Mucosa of stomach (tissue), 1 donor: Measurements from ENCODE around the gene FABP3.

Experiments
- H3K27me3 ChIP-seq: one replicate; pipeline ENCODE4 v1.7.0; 2013; ENCODE audit warnings: mild to moderate bottlenecking, low read length; ENCODE audit not compliant: control insufficient read depth, insufficient read depth
- H3K36me3 ChIP-seq: one replicate; pipeline ENCODE4 v1.7.0; 2013; ENCODE audit warnings: low read length; ENCODE audit not compliant: control insufficient read depth, insufficient read depth
- H3K4me1 ChIP-seq: one replicate; pipeline ENCODE4 v1.7.0; 2013; ENCODE audit warnings: mild to moderate bottlenecking, low read length; ENCODE audit not compliant: control insufficient read depth, insufficient read depth
- H3K4me3 ChIP-seq: one replicate; pipeline ENCODE4 v1.7.0; 2013; ENCODE audit warnings: low read length
- H3K9ac ChIP-seq: one replicate; pipeline ENCODE4 v1.7.0; 2013; ENCODE audit warnings: mild to moderate bottlenecking, low read length, moderate library complexity
- H3K9me3 ChIP-seq: one replicate; pipeline ENCODE4 v1.7.0; 2013; ENCODE audit warnings: mild to moderate bottlenecking, low read length, moderate library complexity; ENCODE audit not compliant: control insufficient read depth
- donor health status: Pancreatic carcinoma.

The FABP3 gene

DNA sequence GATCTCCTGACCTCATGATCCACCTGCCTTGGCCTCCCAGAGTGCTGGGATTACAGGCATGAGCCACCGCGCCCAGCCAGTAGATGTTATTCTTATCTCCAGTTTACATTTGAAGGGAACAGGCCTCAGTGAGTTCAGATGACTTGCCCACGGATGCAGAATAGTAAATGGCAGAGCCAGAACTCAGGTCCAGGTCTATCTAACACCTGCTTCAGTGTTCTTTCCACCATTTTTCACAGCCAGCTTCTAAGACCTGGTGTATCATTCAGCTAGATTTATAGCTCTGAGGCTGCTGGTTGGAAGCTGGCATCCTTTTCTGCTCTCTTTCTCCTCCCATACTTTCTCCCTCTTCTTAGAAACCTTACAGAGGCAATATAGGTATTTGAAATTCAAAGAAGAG is 10.8 kb downstream of the FABP3 start:
- H3K4me1 ChIP-seq = no peaks in the 10 kb centered on the region
- no peaks in the 10 kb centered on the region for H3K9me3 ChIP-seq
- H3K36me3 ChIP-seq = no peaks in the 10 kb centered on the region

DNA sequence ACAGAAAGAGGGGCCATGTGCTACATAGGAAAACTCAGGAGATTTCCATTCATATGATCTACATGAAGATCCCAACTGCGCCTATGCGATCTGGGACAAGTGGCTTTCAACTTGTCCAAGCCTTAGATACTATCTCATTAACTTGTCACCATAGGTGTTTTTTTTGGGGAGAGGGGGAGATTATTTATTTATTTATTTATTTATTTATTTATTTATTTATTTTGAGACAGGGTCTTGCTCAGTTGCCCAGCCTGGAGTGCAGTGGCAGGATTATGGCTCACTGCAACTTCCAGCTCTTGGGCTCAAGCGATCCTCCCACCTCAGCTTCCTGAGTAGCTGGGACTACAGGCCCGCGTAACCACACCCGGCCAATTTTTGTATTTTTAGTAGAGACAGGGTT is 11.3 kb downstream of the FABP3 start:
- no peaks in the 10 kb centered on the region for H3K36me3 ChIP-seq
- no peaks in the 10 kb centered on the region for H3K9me3 ChIP-seq
- H3K4me1 ChIP-seq = no peaks in the 10 kb centered on the region

More for the DNA sequence above, 10.8 kb downstream of the FABP3 start:
- H3K4me3 ChIP-seq = no peak overlapping the region
- H3K27me3 ChIP-seq = no peaks in the 10 kb centered on the region
- no peak overlapping the region for H3K9ac ChIP-seq

DNA sequence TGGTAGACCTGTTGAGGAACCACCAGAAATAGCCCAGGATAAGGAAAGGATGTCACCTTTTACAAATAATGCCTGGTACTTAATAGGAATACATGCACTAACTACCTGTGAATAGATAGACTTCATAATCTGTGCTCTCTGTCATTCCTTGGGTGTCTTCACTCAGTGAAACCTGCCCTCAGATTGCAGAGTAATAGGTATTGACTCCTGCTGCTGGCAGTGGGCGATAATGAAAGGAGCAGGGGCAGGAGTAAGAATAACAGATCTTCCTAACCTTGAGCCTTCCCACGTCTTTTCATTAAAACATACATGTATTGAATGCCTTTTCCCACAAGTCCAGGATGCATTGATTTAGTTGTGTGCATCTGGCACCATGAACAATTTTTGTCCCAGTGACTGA is 16.4 kb downstream of the FABP3 start:
- H3K9ac ChIP-seq = no peak overlapping the region
- H3K9me3 ChIP-seq = no peaks in the 10 kb centered on the region
- peaks cover 3% of the 10 kb centered on the region for H3K36me3 ChIP-seq
- H3K4me1 ChIP-seq = no peaks in the 10 kb centered on the region
- no peaks in the 10 kb centered on the region for H3K27me3 ChIP-seq
- H3K4me3 ChIP-seq = no peak overlapping the region

More for the DNA sequence above, 11.3 kb downstream of the FABP3 start:
- no peaks in the 10 kb centered on the region for H3K27me3 ChIP-seq
- H3K9ac ChIP-seq = no peak overlapping the region
- H3K4me3 ChIP-seq = no peak overlapping the region

DNA sequence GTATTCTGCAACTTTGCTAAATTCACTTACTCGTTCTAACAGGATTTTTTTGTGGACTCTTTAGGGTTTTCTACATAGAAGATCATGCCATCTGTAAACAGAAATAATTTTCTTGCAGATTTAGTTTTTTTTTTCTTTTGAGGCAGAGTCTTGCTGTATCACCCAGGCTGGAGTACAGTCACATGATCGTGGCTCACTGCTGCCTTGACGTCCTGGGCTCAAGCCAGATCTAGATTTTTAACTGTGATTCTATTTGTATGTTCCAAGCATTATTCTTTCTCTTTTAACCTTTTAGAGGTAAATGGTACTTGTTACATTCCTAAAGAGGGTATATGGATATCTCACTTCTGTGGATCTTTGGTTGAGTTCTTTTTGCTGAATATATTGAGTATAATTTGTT is 18.6 kb downstream of the FABP3 start:
- Histone ChIP-seq H3K9me3 (no peaks in the 10 kb centered on the region), H3K9ac (no peak overlapping the region), H3K36me3 (peaks cover 3% of the 10 kb centered on the region), H3K4me3 (no peak overlapping the region), H3K4me1 (no peaks in the 10 kb centered on the region), H3K27me3 (no peaks in the 10 kb centered on the region)

DNA sequence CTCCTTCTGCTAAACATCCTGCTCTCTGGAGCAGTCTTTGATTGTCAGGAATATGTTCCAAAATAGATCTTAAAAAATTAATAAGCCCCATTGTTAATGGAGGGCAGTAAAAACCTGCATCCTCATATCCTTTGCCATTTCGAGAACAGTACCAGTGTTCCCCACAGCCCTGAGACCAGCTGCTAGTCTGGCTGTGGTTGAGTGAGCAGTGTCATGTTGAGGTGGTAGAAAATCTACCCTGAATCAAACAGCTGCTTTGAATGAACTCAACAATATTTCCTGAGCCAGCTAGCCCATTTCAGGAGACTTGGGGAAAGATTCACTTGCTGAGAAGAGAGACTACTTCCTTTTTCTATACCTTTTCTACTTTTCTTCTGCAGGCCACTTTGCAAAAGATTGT is 24.4 kb downstream of the FABP3 start:
- Histone ChIP-seq H3K27me3 (no peaks in the 10 kb centered on the region), H3K4me3 (no peak overlapping the region), H3K9me3 (no peaks in the 10 kb centered on the region), H3K4me1 (no peaks in the 10 kb centered on the region), H3K9ac (no peak overlapping the region), H3K36me3 (peaks cover 3% of the 10 kb centered on the region)

DNA sequence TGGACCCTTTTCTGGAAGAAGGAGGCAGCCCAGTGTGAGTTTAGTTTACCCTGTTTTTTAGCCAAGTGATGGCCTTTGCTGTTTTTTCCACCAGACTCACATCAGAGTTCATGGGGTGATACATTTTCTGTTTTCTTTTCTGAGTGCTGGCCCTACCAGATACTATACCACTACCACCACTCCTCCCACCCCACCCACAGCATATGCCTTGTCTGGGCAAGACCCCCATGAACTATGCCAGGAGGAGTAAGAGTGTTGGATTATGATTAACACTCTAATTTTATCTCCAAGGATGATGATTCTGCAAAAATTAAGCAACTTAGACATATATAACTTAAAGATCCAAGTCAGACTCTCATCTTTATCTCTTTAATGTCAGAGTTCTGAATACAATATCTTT is 26.1 kb downstream of the FABP3 start:
- Histone ChIP-seq H3K36me3 (peaks cover 1% of the 10 kb centered on the region), H3K9me3 (no peaks in the 10 kb centered on the region), H3K4me3 (no peak overlapping the region), H3K27me3 (no peaks in the 10 kb centered on the region), H3K9ac (no peak overlapping the region), H3K4me1 (no peaks in the 10 kb centered on the region)

DNA sequence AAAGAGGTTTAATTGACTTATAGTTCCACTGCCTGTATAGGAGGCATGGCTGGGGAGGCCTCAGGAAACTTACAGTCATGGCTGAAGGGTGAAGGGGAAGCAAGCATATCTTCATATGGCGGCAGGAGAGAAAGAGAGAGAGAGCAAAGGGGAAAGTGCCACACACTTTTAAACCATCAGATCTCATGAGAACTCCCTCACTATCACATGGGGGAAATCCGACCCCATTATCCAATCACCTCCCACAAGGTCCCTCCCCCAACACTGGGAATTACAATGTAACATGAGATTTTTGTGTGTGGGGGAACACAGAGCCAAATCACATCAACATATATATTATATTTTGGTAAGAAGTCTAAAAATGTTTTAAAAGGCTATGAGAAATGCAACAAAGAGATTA is 27.2 kb downstream of the FABP3 start:
- H3K36me3 ChIP-seq = no peaks in the 10 kb centered on the region
- H3K9me3 ChIP-seq = no peaks in the 10 kb centered on the region
- H3K27me3 ChIP-seq = no peaks in the 10 kb centered on the region
- H3K9ac ChIP-seq = no peak overlapping the region
- no peaks in the 10 kb centered on the region for H3K4me1 ChIP-seq
- no peak overlapping the region for H3K4me3 ChIP-seq

DNA sequence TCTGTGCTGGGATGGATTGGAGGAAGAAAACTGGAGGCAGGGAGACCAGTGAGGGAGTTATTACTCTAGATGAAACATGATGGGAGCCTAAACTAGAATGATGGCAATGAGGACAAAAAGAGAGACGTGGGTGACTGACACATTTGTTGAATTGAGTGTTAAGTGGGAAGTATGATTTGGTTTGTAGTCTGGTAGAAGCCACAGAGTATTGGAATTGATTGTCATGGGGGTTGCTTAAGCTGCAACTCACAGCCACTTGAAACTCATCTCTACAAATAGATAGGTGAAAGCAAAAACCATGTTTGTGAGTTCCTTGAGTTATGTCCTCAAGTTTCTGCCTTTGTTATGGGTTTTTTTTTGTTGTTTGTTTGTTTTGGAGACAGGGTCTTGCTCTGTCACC is 28.4 kb downstream of the FABP3 start:
- Histone ChIP-seq H3K9ac (no peak overlapping the region), H3K9me3 (no peaks in the 10 kb centered on the region), H3K4me1 (no peaks in the 10 kb centered on the region), H3K36me3 (no peaks in the 10 kb centered on the region), H3K4me3 (no peak overlapping the region), H3K27me3 (no peaks in the 10 kb centered on the region)

DNA sequence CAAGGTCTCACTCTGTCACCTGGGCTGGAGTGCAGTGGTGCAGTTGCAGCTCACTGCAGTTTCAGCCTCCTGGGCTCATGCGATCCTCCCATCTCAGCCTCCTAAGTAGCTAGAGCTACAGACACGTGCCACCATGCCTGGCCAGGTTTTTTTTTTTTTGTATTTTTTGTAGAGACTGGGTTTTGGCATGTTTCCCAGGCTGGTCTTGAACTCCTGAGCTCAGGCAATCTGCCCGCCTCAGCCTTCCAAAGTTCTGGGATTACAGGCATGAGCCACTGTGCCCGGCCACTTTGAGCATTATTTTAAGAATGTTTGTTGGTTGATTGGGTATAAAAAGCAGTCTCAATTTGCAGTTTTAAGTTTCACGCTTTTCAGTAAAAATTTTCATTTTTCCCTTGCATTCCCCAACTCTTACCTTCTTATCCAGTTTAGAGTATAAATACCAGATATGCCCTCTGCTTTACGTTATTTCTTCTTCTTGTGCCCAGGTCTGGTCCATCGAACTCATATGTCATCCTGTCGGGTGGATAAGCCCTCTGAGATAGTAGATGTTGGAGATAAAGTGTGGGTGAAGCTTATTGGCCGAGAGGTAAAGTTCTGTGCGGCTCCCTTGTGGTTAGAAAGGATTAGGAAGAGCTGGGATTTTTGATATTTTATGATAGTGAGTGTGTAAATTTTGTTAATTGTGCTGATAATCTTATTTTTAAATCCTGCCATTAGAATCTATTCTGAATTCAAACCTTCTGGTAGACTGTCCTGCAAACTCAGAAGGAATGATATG is 36.0 kb downstream of the FABP3 start:
- no peaks in the 10 kb centered on the region for H3K27me3 ChIP-seq
- no peaks in the 10 kb centered on the region for H3K36me3 ChIP-seq
- no peak overlapping the region for H3K4me3 ChIP-seq
- no peak overlapping the region for H3K9ac ChIP-seq
- no peaks in the 10 kb centered on the region for H3K4me1 ChIP-seq
- H3K9me3 ChIP-seq = no peaks in the 10 kb centered on the region

DNA sequence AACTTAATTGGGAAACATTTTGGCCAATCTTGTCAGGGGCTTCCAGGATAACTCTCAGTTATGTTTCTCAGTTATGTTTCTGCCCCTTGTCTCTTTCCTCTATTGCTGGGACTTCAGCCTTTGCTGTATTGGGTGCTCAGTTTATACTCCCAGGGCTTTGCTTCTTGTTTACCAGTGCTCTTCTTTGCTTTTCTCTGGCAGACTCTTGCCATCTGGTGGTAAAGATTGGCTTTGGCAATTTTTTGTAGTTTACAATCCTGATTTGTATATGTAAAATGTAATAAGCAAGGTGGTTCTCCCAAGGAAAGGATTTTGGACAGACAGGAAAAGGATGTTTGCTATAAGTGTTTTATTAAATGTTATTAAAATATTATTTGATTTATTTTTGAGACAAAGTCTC is 37.9 kb downstream of the FABP3 start:
- H3K27me3 ChIP-seq = no peaks in the 10 kb centered on the region
- H3K9ac ChIP-seq = no peak overlapping the region
- H3K36me3 ChIP-seq = no peaks in the 10 kb centered on the region
- no peaks in the 10 kb centered on the region for H3K9me3 ChIP-seq
- no peak overlapping the region for H3K4me3 ChIP-seq
- H3K4me1 ChIP-seq = no peaks in the 10 kb centered on the region

DNA sequence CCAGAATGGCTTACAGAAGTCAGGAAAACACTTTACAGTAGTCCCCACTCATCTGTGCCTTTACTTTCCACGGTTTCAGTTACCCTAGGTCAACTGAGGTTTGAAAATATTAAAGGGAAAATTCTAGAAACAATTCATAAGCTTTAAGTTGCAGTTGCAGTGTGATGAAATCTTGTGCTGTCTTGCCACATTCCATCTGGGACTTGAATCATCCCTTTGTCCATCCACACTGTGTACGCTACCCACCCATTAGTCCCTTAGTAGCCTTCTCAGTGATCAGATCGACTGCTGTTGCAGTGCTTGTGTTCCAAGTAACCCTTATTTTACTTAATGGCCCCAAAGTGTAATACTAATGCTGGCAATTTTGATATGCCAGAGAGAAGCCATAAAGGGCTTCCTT is 45.5 kb downstream of the FABP3 start:
- Histone ChIP-seq H3K4me1 (no peaks in the 10 kb centered on the region), H3K9ac (no peak overlapping the region), H3K36me3 (no peaks in the 10 kb centered on the region), H3K4me3 (no peak overlapping the region), H3K27me3 (no peaks in the 10 kb centered on the region), H3K9me3 (no peaks in the 10 kb centered on the region)

DNA sequence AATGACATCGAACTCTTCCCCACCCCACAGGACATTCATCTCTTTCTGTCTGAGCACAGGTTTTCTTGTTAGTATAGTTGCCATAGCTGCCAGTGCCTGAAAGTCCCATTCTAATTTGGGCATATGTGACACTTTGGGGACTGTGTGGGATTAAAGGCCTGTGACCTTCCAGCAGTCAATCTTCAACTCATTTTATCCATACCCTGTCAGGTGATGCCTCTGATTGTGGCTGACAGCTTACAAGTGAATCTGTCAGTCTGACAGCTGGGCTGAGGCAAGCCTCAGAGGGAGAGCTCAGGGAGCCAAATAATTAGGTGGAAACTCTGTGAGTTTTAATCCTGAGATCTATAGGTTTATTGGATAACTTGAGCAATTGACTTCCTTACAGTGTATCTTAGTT is 46.4 kb downstream of the FABP3 start:
- Histone ChIP-seq H3K9me3 (no peaks in the 10 kb centered on the region), H3K27me3 (no peaks in the 10 kb centered on the region), H3K4me1 (no peaks in the 10 kb centered on the region), H3K36me3 (no peaks in the 10 kb centered on the region), H3K9ac (no peak overlapping the region), H3K4me3 (no peak overlapping the region)

DNA sequence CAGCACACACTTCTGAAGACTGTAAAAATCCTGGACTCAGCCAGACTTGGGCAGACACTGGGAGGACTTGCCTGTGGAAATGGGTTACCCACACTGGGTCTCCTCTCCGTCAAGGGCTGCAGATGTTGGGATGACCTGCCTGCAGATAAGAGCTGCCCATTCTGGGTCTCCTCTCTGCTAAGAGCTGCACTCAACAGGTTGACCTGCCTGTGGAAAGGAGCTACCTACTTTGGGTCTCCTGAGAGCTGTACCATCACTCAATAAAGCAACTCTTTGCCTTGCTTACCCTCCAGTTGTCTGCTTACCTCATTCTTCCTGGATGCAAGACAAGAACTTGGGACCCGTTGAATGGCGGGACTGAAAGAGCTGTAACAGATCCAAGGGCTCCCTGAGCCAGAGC is 47.9 kb downstream of the FABP3 start:
- H3K9me3 ChIP-seq = no peaks in the 10 kb centered on the region
- no peak overlapping the region for H3K9ac ChIP-seq
- no peak overlapping the region for H3K4me3 ChIP-seq
- H3K4me1 ChIP-seq = no peaks in the 10 kb centered on the region
- H3K36me3 ChIP-seq = no peaks in the 10 kb centered on the region
- no peaks in the 10 kb centered on the region for H3K27me3 ChIP-seq
